ENCODE measurements around the gene ZNF276.

DNA sequence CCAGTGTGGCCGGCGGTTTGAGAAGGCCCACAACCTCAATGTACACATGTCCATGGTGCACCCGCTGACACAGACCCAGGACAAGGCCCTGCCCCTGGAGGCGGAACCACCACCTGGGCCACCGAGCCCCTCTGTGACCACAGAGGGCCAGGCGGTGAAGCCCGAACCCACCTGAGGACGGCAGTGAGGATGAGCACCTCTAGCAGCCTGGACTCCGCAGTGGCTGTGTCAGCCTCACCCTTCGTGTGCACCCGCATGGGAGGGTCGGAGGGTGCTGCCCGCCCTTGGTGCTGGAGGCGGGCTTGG lies 16.7 kb downstream of the ZNF276 start:
- TF ChIP-seq, protein P1, sequence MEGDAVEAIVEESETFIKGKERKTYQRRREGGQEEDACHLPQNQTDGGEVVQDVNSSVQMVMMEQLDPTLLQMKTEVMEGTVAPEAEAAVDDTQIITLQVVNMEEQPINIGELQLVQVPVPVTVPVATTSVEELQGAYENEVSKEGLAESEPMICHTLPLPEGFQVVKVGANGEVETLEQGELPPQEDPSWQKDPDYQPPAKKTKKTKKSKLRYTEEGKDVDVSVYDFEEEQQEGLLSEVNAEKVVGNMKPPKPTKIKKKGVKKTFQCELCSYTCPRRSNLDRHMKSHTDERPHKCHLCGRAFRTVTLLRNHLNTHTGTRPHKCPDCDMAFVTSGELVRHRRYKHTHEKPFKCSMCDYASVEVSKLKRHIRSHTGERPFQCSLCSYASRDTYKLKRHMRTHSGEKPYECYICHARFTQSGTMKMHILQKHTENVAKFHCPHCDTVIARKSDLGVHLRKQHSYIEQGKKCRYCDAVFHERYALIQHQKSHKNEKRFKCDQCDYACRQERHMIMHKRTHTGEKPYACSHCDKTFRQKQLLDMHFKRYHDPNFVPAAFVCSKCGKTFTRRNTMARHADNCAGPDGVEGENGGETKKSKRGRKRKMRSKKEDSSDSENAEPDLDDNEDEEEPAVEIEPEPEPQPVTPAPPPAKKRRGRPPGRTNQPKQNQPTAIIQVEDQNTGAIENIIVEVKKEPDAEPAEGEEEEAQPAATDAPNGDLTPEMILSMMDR (IDR thresholded peaks at IDR 0.05; ENCODE audit: borderline replicate concordance, extremely low read depth, low read length, poor library complexity, severe bottlenecking) = no peak
- no peak for TF ChIP-seq EZH2 (IDR thresholded peaks at IDR 0.05; ENCODE audit: borderline replicate concordance, low read depth, low read length, severe bottlenecking)
